HepG2 (cell line): ENCODE data around the gene AJM1. TPM values are rescaled to one million over a fixed set of nuclear protein-coding genes. Genes with fewer than 3 reads are reported as not detected.

Experiments
- ETV5 ChIP-seq: IDR thresholded peaks from 2 replicates; pipeline ENCODE4 v1.6.1; 2018; ENCODE audit warnings: missing biosample characterization, missing genetic modification reagents, inconsistent platforms, borderline replicate concordance
- GLI4 ChIP-seq: sonication (generic); formaldehyde crosslinking; IDR thresholded peaks from 2 replicates; pipeline ENCODE4 v1.5.1; 2020; ENCODE audit warnings: missing genetic modification reagents, mild to moderate bottlenecking, moderate library complexity, borderline replicate concordance
- HNRNPL ChIP-seq: fragments of 200-400 bp; formaldehyde crosslinking; IDR thresholded peaks from 2 replicates; pipeline ENCODE4 v1.6.1; 2017; ENCODE audit warnings: mild to moderate bottlenecking, low read depth, low read length
- KDM1A ChIP-seq: IDR thresholded peaks from 2 replicates; pipeline ENCODE4 v1.6.1; 2016; ENCODE audit warnings: missing compliant biosample characterization
- MXI1 ChIP-seq: IDR thresholded peaks from 3 replicates; pipeline ENCODE4 v1.6.1; 2012; ENCODE audit warnings: low read depth, low read length, inconsistent platforms, borderline replicate concordance
- NFKBIZ ChIP-seq: IDR thresholded peaks from 2 replicates; pipeline ENCODE4 v1.6.1; 2018; ENCODE audit warnings: missing genetic modification reagents, missing compliant biosample characterization
- PHF8 ChIP-seq: sonication (generic); formaldehyde crosslinking; IDR thresholded peaks from 2 replicates; pipeline ENCODE4 v1.5.0; 2020; ENCODE audit warnings: missing genetic modification reagents
- PRMT3 ChIP-seq: sonication (generic); formaldehyde crosslinking; IDR thresholded peaks from 2 replicates; pipeline ENCODE4 v1.8.1; 2022; ENCODE audit warnings: low read depth, mild to moderate bottlenecking, moderate library complexity, missing genetic modification reagents, borderline replicate concordance
- TP53 ChIP-seq: sonication (generic); formaldehyde crosslinking; conservative IDR thresholded peaks from 2 replicates; pipeline ENCODE4 v1.4.0; 2020; ENCODE audit warnings: missing genetic modification reagents
- ZBTB42 ChIP-seq: sonication (generic); formaldehyde crosslinking; IDR thresholded peaks from 2 replicates; pipeline ENCODE4 v1.5.0; 2020; ENCODE audit warnings: mild to moderate bottlenecking, missing genetic modification reagents
- ZBTB7B ChIP-seq: sonication (generic); formaldehyde crosslinking; IDR thresholded peaks from 2 replicates; pipeline ENCODE4 v1.4.0; 2020; ENCODE audit warnings: missing genetic modification reagents
- ZNF816 ChIP-seq: sonication (generic); formaldehyde crosslinking; IDR thresholded peaks from 2 replicates; pipeline ENCODE4 v1.8.0; 2022; ENCODE audit warnings: missing genetic modification reagents, mild to moderate bottlenecking, borderline replicate concordance
- polyA plus RNA-seq, 8 experiments: library from polyadenylated mRNA; depleted of rRNA in 3 of 8; stranded (reverse) in 7 of 8; unstranded in 1 of 8; fragments of >200 nt; fragmentation: Illumina TruSeq in 4 of 8; extraction: Trizol in 4 of 8; gene quantifications; 2 replicates each; pipeline versions ENCODE4 v1.2.1 to v1.2.3, GENCODE V29; 2011 to 2016; ENCODE audit warnings: low read depth in 4 of 8, missing spikeins in 1 of 8, mixed read lengths in 1 of 8; ENCODE audit not compliant: insufficient read depth in 1 of 8
- total RNA-seq, 5 experiments: library from RNA; depleted of rRNA; stranded (reverse); fragments of >200 nt; fragmentation: Illumina TruSeq; extraction: Trizol; gene quantifications; 2 replicates each; pipeline ENCODE4 v1.2.3, GENCODE V29; 2016; ENCODE audit warnings: low read depth in 1 of 5
- TF ChIP-seq, protein P1 (sequence below): sonication (generic); formaldehyde crosslinking; IDR thresholded peaks from 2 replicates; pipeline ENCODE4 v1.5.1; 2020; ENCODE audit warnings: mild to moderate bottlenecking, missing genetic modification reagents, borderline replicate concordance
- TF ChIP-seq, protein P2 (sequence below): sonication (generic); formaldehyde crosslinking; IDR thresholded peaks from 2 replicates; pipeline ENCODE4 v1.4.0; 2020; ENCODE audit warnings: missing genetic modification reagents
- TF ChIP-seq, protein P3 (sequence below): sonication (generic); formaldehyde crosslinking; IDR thresholded peaks from 2 replicates; pipeline ENCODE4 v1.4.0; 2020; ENCODE audit warnings: missing genetic modification reagents
- TF ChIP-seq, protein P4 (sequence below): sonication (generic); formaldehyde crosslinking; IDR thresholded peaks from 2 replicates; pipeline ENCODE4 v1.4.0; 2020; ENCODE audit warnings: low read depth, mild to moderate bottlenecking, missing genetic modification reagents

The AJM1 gene
- total and polyA plus RNA-seq, 2 of the 13 experiments (the other 11 are each of a cell fraction or from before 2014, with no cell fraction given): 1.1 to 1.2 TPM

DNA sequence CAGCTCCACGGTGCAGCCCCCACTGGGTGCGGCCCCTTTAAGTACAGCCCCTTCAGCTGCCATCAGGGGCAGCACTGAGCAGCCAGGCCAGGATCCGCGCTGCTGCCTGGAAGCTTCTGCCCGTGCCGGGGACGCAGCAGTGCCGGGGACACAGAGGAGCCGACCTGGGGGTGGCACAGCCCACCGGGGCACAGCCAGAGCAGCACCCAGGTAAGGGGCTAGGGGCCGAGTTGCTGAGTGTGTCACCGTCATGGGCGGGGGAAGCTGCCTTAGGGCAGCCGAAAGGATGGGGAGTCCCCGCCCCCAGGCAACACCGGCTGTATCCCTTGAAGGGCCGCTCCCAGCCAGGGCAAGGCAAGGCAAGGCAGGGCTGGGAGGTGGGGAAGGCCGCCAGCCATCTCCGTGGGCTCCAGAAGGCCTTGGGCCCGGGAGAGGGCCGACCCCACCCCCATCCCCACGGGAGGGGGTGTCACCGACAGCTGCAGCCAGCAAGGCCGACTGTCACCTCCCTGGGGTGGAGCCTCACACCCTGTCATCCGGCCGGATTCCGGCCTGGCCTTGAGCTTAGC is at the start of gene AJM1 (continued):
- TF ChIP-seq, protein P1, sequence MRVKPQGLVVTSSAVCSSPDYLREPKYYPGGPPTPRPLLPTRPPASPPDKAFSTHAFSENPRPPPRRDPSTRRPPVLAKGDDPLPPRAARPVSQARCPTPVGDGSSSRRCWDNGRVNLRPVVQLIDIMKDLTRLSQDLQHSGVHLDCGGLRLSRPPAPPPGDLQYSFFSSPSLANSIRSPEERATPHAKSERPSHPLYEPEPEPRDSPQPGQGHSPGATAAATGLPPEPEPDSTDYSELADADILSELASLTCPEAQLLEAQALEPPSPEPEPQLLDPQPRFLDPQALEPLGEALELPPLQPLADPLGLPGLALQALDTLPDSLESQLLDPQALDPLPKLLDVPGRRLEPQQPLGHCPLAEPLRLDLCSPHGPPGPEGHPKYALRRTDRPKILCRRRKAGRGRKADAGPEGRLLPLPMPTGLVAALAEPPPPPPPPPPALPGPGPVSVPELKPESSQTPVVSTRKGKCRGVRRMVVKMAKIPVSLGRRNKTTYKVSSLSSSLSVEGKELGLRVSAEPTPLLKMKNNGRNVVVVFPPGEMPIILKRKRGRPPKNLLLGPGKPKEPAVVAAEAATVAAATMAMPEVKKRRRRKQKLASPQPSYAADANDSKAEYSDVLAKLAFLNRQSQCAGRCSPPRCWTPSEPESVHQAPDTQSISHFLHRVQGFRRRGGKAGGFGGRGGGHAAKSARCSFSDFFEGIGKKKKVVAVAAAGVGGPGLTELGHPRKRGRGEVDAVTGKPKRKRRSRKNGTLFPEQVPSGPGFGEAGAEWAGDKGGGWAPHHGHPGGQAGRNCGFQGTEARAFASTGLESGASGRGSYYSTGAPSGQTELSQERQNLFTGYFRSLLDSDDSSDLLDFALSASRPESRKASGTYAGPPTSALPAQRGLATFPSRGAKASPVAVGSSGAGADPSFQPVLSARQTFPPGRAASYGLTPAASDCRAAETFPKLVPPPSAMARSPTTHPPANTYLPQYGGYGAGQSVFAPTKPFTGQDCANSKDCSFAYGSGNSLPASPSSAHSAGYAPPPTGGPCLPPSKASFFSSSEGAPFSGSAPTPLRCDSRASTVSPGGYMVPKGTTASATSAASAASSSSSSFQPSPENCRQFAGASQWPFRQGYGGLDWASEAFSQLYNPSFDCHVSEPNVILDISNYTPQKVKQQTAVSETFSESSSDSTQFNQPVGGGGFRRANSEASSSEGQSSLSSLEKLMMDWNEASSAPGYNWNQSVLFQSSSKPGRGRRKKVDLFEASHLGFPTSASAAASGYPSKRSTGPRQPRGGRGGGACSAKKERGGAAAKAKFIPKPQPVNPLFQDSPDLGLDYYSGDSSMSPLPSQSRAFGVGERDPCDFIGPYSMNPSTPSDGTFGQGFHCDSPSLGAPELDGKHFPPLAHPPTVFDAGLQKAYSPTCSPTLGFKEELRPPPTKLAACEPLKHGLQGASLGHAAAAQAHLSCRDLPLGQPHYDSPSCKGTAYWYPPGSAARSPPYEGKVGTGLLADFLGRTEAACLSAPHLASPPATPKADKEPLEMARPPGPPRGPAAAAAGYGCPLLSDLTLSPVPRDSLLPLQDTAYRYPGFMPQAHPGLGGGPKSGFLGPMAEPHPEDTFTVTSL (CRISPR knock-in tag): 0 out of 2 replicates have a peak, but pooled peaks have one; percentile 10
- peak; percentile 82; the same call in 1 of the 2 replicates for TF ChIP-seq HNRNPL
- peak; percentile 48; the same call in 1 of the 2 replicates for TF ChIP-seq PRMT3
- TF ChIP-seq ZBTB7B (CRISPR knock-in tag): peak; percentile 54; the same call in 1 of the 2 replicates
- TF ChIP-seq, protein P2, sequence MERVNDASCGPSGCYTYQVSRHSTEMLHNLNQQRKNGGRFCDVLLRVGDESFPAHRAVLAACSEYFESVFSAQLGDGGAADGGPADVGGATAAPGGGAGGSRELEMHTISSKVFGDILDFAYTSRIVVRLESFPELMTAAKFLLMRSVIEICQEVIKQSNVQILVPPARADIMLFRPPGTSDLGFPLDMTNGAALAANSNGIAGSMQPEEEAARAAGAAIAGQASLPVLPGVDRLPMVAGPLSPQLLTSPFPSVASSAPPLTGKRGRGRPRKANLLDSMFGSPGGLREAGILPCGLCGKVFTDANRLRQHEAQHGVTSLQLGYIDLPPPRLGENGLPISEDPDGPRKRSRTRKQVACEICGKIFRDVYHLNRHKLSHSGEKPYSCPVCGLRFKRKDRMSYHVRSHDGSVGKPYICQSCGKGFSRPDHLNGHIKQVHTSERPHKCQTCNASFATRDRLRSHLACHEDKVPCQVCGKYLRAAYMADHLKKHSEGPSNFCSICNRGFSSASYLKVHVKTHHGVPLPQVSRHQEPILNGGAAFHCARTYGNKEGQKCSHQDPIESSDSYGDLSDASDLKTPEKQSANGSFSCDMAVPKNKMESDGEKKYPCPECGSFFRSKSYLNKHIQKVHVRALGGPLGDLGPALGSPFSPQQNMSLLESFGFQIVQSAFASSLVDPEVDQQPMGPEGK: peak; percentile 23
- TF ChIP-seq TP53 (CRISPR knock-in tag): peak; percentile 75; the same call in 1 of the 2 replicates
- peak; percentile 28; the same call in 1 of the 2 replicates for TF ChIP-seq ETV5 (CRISPR knock-in tag)
- TF ChIP-seq, protein P3, sequence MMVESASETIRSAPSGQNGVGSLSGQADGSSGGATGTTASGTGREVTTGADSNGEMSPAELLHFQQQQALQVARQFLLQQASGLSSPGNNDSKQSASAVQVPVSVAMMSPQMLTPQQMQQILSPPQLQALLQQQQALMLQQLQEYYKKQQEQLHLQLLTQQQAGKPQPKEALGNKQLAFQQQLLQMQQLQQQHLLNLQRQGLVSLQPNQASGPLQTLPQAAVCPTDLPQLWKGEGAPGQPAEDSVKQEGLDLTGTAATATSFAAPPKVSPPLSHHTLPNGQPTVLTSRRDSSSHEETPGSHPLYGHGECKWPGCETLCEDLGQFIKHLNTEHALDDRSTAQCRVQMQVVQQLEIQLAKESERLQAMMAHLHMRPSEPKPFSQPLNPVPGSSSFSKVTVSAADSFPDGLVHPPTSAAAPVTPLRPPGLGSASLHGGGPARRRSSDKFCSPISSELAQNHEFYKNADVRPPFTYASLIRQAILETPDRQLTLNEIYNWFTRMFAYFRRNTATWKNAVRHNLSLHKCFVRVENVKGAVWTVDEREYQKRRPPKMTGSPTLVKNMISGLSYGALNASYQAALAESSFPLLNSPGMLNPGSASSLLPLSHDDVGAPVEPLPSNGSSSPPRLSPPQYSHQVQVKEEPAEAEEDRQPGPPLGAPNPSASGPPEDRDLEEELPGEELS (CRISPR knock-in tag): peak; percentile 37; the same call in 1 of the 2 replicates
- 0 out of 2 replicates have a peak, but pooled peaks have one; percentile 14 for TF ChIP-seq KDM1A (CRISPR knock-in tag)
- TF ChIP-seq PHF8 (CRISPR knock-in tag): peak; percentile 36
- 0 out of 2 replicates have a peak, but pooled peaks have one; percentile 31 for TF ChIP-seq GLI4 (CRISPR knock-in tag)
- peak; percentile 92; the same call in 1 of the 2 replicates for TF ChIP-seq ZNF816 (CRISPR knock-in tag)
- TF ChIP-seq, protein P4, sequence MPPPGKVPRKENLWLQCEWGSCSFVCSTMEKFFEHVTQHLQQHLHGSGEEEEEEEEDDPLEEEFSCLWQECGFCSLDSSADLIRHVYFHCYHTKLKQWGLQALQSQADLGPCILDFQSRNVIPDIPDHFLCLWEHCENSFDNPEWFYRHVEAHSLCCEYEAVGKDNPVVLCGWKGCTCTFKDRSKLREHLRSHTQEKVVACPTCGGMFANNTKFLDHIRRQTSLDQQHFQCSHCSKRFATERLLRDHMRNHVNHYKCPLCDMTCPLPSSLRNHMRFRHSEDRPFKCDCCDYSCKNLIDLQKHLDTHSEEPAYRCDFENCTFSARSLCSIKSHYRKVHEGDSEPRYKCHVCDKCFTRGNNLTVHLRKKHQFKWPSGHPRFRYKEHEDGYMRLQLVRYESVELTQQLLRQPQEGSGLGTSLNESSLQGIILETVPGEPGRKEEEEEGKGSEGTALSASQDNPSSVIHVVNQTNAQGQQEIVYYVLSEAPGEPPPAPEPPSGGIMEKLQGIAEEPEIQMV: 0 out of 2 replicates have a peak, but pooled peaks have one; percentile 56
- TF ChIP-seq NFKBIZ (CRISPR knock-in tag): 0 out of 2 replicates have a peak, but pooled peaks have one; percentile 16
- peak; percentile 66; the same call in 1 of the 3 replicates for TF ChIP-seq MXI1
- 0 out of 2 replicates have a peak, but pooled peaks have one; percentile 24 for TF ChIP-seq ZBTB42 (CRISPR knock-in tag)
